HG03575 (cell line): ENCODE measurements around the gene NLGN1.
"Not testable (repeated sequence)": the region's sequence is repeated elsewhere in the genome, so short reads cannot be mapped to it uniquely, and the experiment has no call there.

Experiments
- ATAC-seq: cut with Tn5 transposase; IDR thresholded peaks from one replicate; pipeline ENCODE4 v1.9.1; 2021; ENCODE audit not compliant: unreplicated experiment, insufficient number of reproducible peaks, low FRiP score; ENCODE audit errors: extremely low read depth

NLGN1 gene

DNA sequence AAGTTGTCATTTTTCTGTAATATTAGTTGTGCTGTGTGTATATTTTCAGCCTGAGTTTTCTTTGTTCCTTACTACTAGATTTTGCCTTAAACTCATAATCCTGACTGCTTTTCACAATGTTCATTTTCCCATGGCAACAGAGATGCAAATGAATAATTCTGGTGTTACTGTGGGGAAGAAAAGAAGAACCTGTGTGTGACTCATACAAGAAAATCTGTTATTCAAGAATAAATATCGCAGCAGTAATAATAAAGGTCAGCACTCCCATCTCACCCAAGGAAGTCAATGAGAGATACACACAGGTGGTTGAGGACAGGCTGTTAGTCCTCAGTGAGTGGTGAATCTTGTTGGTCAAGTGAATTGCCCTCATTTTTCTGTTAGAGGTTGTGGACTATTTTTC is 805.0 kb downstream of the NLGN1 start:
- ATAC-seq: no peak

DNA sequence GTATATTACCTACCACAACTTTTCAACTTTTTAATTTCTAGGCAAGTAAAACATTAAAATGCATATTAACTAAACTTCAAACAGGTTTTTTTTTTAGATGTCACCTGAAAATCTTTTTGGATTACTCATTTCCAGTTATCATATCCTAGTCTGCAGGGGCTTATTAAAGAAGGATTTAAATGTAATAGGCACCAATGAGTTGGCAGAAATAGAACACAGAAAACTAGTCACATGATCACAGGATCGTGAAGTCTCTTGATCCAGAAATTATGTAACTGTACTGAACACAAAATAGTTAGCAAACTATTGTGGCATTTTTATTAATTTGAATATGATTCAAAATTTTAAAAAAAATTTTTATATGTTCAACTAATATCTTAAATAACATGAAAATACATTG is 807.2 kb downstream of the NLGN1 start:
- no peak for ATAC-seq

DNA sequence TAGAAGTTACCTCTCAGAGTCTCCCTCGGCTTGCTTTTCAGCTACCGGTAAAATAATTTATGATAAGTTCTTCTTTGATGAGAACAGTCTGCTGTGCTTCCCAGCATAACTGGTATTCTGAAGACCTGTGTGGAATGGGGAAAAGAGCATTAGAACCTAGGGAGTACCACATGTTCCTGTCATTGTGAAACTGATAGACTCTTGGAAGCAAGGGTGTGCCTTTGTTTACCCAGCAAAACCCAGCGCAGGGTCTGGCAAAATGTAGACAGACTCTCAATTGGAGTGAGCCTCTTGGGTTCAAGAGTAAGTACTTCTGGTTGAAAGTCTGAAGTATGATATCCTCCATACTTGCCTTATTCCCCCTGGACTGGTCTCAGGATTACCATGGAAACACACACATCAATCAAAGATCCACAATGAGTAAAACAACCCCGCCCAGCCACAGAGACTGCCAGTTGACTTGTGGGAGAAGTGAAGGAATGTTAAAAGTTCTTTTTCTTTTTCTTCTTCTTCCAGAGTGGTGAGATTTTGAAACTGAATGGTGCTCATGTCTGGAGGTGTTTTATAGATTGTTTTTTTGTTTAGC is 809.2 kb downstream of the NLGN1 start:
- ATAC-seq: no peak

DNA sequence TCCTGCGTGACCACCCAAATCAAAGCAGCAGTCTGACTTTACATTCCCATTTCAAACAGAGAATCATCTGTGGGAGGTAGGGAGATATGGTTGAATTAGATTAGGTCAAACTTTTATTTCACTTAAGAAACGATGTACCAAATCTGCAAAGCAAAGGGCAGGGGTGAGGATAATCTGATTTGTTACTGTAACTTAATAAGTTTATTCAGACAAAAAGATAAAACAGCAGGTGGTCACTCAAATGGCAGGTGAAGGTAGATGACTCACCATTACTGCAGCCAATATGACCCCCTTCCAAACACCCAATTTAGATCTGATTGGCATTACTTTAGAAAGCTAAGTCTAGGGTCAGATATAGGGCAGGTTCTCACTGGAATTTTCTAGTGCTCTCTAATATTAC is 810.6 kb downstream of the NLGN1 start:
- no peak for ATAC-seq

DNA sequence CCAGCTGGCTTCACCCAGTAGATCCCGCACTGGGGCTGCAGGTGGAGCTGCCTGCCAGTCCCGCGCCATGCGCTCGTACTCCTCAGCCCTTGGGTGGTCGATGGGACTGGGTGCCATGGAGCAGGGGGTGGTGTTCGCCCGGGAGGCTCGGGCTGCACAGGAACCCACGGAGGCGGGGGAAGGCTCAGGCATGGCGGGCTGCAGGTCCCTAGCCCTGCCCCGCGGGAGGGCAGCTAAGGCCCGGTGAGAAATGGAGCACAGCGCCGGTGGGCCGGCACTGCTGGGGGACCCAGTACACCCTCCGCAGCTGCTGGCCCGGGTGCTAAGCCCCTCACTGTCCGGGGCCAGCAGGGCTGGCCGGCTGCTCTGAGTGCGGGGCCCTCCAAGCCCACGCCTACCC is 814.4 kb downstream of the NLGN1 start:
- ATAC-seq: not testable (repeated sequence)

DNA sequence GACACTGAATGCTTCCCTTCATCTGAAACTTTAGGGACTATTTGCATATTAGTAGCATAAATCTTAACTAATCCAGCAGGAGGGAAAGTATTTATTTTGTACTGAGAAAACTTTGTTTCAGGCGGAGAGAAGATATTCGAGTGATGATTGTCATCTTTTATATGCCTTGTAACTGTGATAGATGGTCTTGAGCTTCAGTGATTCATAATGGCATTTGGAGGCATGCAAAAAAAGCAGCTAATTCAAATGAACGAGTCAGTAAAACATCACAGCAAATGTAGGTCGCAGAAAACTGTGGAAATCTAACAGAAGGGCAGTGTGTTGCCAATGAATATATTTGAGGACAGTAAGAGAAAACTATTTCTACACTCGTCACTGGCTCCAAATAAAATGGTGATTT is 817.9 kb downstream of the NLGN1 start:
- ATAC-seq: no peak

DNA sequence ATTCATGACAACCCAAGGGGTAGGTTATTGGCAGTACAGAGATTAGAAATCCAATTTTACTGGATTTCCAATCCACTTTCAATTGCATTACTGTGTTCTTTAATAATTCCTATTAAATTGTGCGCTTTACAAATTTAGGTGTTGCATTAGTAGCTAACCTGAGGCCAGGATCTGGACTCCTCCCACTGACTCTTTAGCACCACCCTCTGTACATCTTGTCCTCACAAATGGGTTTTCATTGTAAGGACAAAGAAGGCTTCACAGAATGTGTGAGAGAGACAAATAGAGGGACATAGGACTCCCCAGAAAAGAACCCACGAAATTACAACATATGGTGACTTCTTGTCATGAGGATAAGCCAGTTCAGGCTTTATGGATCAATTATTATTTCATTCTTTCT is 818.5 kb downstream of the NLGN1 start:
- ATAC-seq: no peak

DNA sequence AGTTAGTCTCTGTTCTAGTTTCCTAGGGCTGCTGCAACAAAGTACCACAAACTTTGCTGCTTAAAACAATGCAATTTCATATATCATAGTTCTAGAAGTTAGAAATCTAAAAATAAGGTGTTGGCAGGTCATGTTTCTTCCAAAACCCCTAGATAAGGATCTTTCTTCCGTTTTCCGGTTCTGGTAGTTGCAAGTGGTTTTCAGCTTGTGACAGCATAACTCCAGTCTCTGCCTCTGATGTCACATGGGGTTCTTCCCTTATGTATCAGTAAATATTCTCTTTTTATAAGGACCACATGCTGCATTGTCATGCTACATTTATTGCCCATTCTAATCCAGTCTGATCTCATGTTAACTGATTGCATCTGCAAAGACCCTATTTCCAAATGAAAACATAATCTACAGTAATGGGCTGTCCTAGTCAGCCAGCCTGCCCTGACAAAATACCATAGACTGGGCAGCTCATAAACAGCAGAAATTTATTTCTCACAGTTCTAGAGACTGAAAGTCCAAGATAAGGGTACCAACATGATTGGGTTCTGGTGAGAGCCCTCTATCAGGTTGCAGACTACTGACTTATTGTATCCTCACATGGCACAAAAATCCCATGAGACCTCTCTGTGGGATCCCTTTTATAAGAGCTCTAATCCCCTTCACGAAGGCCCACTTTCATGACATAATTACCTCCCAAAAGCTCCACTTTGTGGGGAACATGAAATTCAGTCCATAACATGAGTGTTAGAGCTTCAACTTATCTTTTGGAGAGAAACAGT is 819.6 kb downstream of the NLGN1 start:
- ATAC-seq: no peak

DNA sequence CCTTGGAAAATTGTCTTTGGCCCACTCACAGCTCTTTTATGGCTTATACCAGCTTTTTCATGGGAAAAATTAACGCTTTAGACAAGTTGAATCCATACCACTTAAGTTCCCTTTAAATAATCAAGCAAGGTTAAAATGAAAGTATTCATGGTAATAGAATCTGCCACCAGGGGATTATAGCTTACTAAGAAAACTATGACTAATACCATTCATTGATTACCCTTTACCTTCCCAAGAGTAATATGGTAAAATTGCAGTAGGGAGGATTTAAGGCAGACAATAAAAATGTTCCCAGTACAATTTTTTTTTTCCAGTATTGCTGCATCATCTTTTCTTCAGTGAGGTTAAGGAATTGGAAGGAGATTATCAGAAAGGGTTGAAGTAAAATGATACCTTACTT is 820.5 kb downstream of the NLGN1 start:
- ATAC-seq: no peak

DNA sequence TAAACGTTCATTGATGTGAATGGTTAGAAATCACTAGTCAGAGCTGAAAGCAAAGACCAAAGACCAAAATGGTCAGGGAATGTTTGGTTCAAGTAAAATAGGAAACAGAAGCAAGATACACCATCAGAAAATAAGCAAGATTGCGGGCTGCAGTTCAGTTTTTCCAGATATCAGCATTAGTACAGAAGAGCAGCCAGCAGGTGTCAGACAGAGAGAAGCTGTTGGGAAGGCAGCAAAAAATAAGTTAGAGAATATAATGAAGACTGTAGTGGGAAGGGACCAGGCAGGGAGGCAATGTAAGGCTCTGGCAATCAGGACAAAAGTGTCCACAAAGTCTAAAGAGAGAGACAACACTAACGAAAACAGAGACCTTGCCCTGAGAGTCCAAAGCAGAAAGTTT is 822.2 kb downstream of the NLGN1 start:
- ATAC-seq: no peak

DNA sequence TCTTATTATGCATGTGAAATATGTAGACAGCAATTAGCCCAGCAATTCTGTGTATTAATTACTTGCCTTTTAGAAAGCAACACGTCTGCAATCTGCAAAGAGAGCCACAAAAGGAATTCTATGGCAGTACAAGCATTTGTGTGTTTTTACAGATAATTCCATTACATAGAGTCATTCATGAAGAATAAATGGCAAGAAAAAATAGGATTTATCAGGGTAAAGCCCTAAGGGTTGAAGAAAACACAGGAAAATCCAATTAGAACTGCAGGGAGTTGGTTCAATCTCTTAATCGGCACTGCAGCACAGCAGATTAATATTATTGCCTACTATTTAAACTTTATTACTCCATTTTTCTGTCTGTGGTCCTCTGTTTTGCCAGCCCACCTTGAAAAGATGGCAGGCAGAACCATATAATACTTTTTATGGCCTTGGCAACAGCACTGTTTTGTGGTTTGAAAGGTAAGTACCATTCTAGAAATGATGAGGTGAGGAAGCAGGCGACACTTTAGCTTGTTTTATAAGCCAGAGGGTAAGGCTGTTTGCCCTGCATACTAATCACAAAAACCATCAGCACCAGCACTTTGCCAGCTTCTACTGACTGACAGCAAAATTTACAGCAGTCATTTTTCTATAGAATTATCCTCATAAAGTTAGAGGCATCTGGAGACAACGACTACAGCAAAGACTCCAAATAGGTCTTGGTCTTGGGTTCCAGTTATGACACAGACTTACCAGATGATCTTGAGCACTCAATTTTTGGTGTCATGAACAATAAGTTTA is 823.4 kb downstream of the NLGN1 start:
- no peak for ATAC-seq

DNA sequence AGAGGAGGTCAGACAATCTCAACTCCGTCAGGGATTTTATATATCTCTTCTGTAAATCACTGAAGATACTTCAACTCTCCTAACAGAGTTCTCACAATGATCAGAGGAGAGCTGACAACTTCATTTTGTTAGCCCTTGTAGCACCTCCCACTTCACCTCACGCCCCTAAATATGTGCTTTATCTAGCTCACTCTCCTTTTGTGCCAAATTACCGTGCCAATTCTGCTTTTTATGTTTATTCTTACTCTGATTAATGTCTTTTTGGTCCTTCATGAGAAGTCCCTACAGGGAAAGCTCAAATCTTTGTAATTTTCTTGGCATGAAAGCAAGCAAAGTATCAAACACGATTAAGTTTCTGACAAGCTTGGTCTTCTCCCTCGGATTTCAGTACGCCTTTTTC is 825.5 kb downstream of the NLGN1 start:
- ATAC-seq: no peak

DNA sequence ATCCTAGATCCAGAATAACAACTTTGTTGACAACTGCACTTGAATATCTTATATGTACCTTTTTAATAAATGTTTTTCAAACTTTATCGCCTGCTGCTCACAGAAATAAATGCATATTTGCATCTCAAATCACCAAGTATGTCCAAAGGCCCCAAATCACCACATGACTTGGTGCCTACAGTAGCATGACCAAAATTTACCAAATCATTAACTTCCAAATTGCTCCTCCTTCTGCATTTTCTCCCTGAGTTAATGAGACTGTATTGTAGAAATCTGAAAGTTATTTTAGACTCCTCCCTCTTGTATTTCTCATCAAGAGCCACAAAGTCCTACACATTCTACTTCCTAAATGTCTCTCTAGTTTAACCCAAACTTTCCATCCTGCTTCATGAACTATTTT is 826.1 kb downstream of the NLGN1 start:
- ATAC-seq: no peak

DNA sequence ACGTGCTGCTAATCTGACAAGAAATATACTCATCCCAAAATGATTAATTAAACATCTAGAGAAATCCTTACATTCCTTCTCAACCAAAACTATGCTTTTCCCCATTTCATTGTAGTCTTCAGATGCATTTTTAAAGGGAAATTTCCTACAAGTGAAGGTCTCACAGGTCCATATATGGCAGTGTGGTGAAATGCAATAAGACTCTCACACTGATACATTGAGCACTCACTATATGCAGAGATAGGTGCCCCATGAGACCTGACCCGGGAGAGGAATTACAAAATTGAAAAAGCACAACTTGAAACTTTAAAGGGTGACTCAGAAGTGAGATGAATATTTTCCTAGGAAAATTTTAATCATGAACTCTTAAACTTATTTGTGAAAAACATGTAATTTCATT is 832.4 kb downstream of the NLGN1 start:
- no peak for ATAC-seq

DNA sequence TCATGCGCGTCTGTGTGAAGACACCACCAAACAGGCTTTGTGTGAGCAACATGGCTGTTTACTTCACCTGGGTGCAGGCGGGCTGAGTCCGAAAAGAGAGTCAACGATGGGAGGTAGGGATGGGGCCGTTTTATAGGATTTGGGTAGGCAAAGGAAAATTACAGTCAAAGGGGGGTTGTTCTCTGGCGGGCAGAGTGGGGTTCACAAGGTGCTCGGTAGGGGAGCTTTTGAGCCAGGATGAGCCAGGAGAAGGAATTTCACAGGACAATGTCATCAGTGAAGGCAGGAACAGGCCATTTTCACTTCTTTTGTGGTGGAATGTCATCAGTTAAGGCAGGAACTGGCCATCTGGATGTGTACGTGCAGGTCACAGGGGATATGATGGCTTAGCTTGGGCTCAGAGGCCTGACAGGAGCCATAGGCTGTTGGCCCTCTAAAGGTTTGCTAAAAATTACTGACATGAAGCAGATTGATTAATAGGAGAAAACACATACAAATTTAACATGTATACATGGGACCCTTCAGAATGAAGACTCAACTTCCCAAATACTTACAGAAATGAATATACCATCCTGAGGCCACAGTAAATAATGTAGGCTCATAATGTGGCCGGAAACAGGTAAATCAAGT is 834.6 kb downstream of the NLGN1 start:
- not testable (repeated sequence) for ATAC-seq

DNA sequence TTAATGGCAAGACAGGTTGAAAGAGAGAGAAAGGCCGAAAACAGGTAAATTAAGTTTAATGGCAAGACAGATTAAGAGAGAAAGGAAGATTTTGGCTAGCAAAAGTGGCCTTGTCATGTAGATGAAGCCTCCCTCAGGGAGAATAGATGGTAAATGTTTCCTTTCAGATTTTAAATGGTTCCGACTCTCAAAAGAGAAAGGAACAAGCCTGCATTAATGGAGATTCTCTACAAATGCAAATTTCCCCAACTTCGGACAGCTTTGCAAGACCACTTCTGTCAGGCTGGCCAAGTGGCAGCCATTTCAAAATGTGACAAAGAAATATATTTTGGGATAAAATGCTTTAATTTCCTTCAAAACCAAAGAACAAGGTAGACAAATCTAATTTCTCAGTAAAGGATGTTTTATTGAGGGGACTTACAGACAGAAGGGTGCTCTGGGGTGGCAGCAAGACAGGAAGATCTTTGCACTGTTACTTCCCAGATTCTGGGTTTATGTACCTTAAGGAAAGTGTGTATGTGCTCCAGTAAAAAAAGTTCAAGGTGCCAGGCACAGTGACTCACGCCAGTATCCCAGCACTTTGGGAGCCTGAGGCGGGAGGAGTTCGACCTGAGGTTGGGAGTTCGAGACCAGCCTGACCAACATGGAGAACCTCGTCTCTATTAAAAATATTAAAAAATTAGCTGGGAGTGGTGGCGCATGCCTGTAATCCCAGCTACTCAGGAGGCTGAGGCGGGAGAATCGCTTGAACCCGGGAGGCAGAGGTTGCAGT is 835.3 kb downstream of the NLGN1 start:
- no peak for ATAC-seq

DNA sequence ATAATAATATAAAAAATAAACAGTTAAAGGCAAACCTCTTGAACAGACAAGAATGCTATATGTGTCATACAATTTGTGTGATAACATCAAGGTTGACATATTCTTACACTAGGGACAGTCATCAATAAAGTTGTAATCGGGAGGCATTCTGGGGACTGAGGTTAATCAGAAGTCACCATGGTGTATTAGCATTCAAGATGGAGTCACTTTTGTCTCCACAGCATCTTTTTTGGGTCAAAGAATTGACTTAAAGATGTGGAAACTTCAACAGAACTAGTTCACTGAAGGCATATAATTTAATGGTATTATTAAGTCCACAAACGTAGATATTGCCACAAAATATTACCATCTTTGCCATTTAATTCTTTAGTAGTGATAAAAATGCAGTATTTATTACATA is 836.0 kb downstream of the NLGN1 start:
- no peak for ATAC-seq

DNA sequence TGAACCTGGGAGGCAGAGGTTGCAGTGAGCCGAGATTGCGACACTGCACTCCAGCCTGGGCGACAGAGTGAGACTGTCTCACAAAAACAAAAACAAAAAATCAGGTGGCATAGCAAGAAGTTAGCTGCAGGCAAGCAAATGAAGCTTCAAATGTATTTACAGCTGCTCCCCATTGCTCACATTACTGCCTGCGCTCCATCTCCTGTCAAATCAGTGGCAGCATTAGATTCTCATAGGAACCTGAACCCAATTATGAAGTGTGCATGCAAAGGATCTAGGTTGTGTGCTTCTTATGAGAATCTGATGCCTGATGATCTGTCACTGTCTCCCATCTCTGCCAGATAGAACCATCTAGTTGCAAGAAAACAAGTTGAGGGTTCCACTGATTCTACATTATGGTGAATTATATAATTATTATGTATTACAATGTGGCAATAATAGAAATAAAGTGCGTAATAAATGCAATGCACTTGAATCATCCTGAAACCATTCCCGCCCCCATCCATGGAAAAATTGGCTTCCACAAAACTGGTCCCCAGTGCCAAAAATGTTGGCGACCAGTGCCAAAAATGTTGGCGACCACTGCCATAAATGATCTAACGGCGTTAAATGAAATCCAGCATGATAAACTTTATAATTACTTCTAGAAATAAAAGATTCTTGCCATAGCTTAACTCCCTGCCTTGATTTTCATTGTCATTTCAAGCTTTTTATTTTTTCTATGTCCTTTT is 844.9 kb downstream of the NLGN1 start:
- no peak for ATAC-seq
